K562 (cell line): ENCODE measurements around the gene SAV1. TPM values are rescaled to one million over a fixed set of nuclear protein-coding genes. Genes with fewer than 3 reads are reported as not detected.

Experiments used
- CTCF ChIP-seq, 3 experiments: IDR thresholded peaks in 2 of 3; conservative IDR thresholded peaks in 1 of 3; 2 replicates each; pipeline ENCODE4 v1.5.1; 2011 to 2012; ENCODE audit warnings: low read length in 3 of 3, mild to moderate bottlenecking in 3 of 3, control low read depth in 2 of 3, improper control_type of control experiment in 1 of 3, inconsistent platforms in 1 of 3, low read depth in 1 of 3, mixed read lengths in 1 of 3, moderate library complexity in 1 of 3; ENCODE audit not compliant: insufficient read depth in 2 of 3
- DEAF1 ChIP-seq: fragments of 450-650 bp; formaldehyde crosslinking; IDR thresholded peaks from 2 replicates; pipeline ENCODE4 v1.4.0; 2020; ENCODE audit warnings: mild to moderate bottlenecking, moderate library complexity
- FOS ChIP-seq: IDR thresholded peaks from 3 replicates; pipeline ENCODE4 v1.6.1; 2011; ENCODE audit not compliant: insufficient read length; ENCODE audit errors: extremely low read depth
- FOXK1 ChIP-seq: sonication (generic); formaldehyde crosslinking; IDR thresholded peaks from 2 replicates; pipeline ENCODE4 v1.8.0; 2022; ENCODE audit warnings: missing genetic modification reagents, mild to moderate bottlenecking, borderline replicate concordance
- KAT7 ChIP-seq: sonication (generic); formaldehyde crosslinking; IDR thresholded peaks from 2 replicates; pipeline ENCODE4 v1.8.0; 2022; ENCODE audit warnings: missing genetic modification reagents, mild to moderate bottlenecking, borderline replicate concordance
- PRPF4 ChIP-seq: fragments of 200-400 bp; formaldehyde crosslinking; IDR thresholded peaks from one replicate; pipeline ENCODE4 v1.6.1; 2017; ENCODE audit warnings: low read length, low read depth, mild to moderate bottlenecking; ENCODE audit not compliant: insufficient read depth, poor library complexity, severe bottlenecking
- SMC3 ChIP-seq: conservative IDR thresholded peaks from 2 replicates; pipeline ENCODE4 v1.6.1; 2011; ENCODE audit warnings: low read depth, low read length, improper control_type of control experiment; ENCODE audit not compliant: insufficient read depth
- ZNF696 ChIP-seq: fragments of 250-450 bp; sonication (Bioruptor Pico); conservative IDR thresholded peaks from 2 replicates; pipeline ENCODE4 v1.4.0; 2020; ENCODE audit warnings: mild to moderate bottlenecking, moderate library complexity
- ZNF717 ChIP-seq: fragments of 250-450 bp; sonication (Bioruptor Pico); IDR thresholded peaks from 2 replicates; pipeline ENCODE4 v1.5.0; 2021
- polyA plus RNA-seq, 8 experiments: library from polyadenylated mRNA; depleted of rRNA in 4 of 8; stranded (reverse) in 5 of 8; unstranded in 3 of 8; fragments of >200 nt; fragmentation: Nextera tagmentation in 2 of 8; fragmentation: Illumina TruSeq in 1 of 8; extraction: Ambion mirVana in 2 of 8; extraction: Trizol in 1 of 8; gene quantifications; 2 replicates each; pipeline versions ENCODE4 v1.2.1 to v1.2.3, GENCODE V29; 2011 to 2014; ENCODE audit warnings: inconsistent platforms in 1 of 8, missing spikeins in 1 of 8
- total RNA-seq, 7 experiments: library from RNA; depleted of rRNA in 6 of 7; stranded (reverse); fragments of >200 nt in 6 of 7; fragmentation: Illumina TruSeq in 2 of 7; extraction: Trizol in 2 of 7; gene quantifications; 2 replicates each; pipeline versions ENCODE4 v1.2.1 to v1.2.3, GENCODE V29; 2011 to 2021; ENCODE audit warnings: low replicate concordance in 1 of 7
- TF ChIP-seq, protein P1 (sequence below), 2 experiments: fragments of 450-650 bp; formaldehyde crosslinking in 1 of 2; IDR thresholded peaks; 2 replicates each; pipeline versions ENCODE4 v1.4.0 to v1.6.1; 2014 to 2020; ENCODE audit warnings: mild to moderate bottlenecking in 2 of 2, borderline replicate concordance in 1 of 2, low read depth in 1 of 2

SAV1 gene
- total and polyA plus RNA-seq, 9 of the 15 experiments (the other 6 are each of a cell fraction or from before 2014, with no cell fraction given): 6.5 to 18.1 (median 16.1) TPM

DNA sequence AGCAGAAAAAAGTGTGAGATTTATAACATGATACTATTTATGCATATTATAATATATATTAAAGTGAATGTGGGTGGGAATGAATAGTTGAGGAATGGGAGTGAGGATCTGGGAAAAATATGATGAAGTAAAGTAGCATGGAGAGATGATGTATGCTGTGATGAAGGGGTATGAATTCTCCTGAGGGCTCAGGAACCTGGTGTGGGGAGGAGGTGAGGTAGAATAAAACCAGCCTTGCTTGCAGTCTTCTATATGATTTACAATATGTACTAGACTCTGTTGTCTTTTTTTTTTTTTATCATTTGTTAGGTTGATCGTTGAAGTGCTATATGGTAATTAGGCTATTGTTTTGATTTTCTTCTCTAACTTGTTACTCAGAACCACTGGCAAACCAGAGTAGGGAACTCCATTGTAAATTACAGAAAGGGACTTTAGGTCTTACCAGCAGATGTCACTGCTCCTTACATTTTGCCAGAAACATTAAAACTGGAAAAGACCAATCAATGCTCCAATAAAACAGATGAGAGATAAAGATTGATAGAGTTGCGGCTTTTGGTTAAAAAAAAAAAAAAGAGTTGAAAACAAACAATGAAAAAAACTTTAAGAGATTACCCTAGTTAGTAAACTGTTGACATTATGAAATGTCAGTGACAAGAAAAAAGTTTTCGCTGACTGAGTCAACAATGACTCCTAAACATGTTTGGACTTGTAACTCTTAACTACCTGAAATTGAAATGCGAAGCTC, 68.2 kb downstream of the SAV1 start (continued):
- TF ChIP-seq, protein P1, sequence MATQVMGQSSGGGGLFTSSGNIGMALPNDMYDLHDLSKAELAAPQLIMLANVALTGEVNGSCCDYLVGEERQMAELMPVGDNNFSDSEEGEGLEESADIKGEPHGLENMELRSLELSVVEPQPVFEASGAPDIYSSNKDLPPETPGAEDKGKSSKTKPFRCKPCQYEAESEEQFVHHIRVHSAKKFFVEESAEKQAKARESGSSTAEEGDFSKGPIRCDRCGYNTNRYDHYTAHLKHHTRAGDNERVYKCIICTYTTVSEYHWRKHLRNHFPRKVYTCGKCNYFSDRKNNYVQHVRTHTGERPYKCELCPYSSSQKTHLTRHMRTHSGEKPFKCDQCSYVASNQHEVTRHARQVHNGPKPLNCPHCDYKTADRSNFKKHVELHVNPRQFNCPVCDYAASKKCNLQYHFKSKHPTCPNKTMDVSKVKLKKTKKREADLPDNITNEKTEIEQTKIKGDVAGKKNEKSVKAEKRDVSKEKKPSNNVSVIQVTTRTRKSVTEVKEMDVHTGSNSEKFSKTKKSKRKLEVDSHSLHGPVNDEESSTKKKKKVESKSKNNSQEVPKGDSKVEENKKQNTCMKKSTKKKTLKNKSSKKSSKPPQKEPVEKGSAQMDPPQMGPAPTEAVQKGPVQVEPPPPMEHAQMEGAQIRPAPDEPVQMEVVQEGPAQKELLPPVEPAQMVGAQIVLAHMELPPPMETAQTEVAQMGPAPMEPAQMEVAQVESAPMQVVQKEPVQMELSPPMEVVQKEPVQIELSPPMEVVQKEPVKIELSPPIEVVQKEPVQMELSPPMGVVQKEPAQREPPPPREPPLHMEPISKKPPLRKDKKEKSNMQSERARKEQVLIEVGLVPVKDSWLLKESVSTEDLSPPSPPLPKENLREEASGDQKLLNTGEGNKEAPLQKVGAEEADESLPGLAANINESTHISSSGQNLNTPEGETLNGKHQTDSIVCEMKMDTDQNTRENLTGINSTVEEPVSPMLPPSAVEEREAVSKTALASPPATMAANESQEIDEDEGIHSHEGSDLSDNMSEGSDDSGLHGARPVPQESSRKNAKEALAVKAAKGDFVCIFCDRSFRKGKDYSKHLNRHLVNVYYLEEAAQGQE (IDR thresholded peaks at IDR 0.05; ENCODE audit: borderline replicate concordance): peak; percentile 39; the same call in 1 of the 2 replicates
- TF ChIP-seq, protein P1 (CRISPR knock-in tag; IDR thresholded peaks at IDR 0.05; ENCODE audit: low read depth): no peak
- TF ChIP-seq CTCF (IDR thresholded peaks at IDR 0.05 in 2 of 3, conservative IDR thresholded peaks at IDR 0.05 in 1 of 3; ENCODE audit: insufficient read depth in 2 of 3, low read depth in 1 of 3, low read length in 3 of 3): peak; percentile 31 to 59 (median 47); a peak in 3 of 6 replicates
- TF ChIP-seq PRPF4: no peak
- TF ChIP-seq KAT7 (CRISPR knock-in tag): no peak
- TF ChIP-seq ZNF696 (CRISPR knock-in tag): no peak
- peak; percentile 33; the same call in 1 of the 2 replicates for TF ChIP-seq DEAF1 (CRISPR knock-in tag)
- TF ChIP-seq FOXK1: no peak
- TF ChIP-seq FOS: no peak
- 0 out of 2 replicates have a peak, but pooled peaks have one; percentile 44 for TF ChIP-seq SMC3
- no peak for TF ChIP-seq ZNF717 (CRISPR knock-in tag)
